ENCODE data around the gene CEACAM4. TPM values are rescaled to one million over a fixed set of nuclear protein-coding genes. Genes with fewer than 3 reads are reported as not detected.

The CEACAM4 gene
- total RNA-seq, 1 donor from 2014 or later = not detected

DNA sequence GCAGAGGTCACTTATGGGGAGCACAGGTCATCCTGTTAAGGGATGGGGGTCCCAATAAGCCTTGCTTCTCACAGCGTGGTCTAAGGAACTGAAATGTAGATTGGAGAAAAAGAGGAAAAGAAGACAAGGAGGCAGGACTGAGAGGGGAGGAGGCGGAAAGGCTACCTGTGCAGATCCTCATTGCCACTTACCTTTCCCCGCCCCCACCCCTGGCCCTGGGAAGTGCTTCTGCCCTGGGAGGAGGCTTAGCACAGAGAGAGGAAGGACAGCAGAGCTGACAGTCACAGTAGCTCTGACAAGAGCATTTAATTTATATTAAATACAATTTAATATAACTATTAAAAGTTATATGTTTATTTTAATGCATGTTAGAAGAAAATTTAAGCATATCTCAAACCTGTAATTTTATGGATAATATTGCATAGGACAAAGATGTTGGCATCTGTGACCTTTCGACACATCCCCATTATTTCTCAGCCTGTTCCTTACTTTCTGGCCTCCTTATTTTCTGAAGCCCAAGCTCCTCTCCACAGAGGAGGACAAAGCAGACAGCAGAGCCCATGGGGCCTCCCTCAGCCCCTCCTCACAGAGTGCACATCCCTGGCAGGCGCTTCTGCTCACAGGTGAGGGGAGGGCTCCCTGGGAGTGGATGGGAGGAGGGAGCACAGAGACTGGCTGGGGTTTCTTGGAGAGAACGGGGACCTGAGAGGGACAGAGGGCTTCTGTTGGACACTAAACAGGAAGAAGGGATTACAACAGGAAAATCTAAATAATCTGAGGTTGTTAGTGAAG lies 27.5 kb downstream of the CEACAM4 start:
- TF ChIP-seq, protein P1, sequence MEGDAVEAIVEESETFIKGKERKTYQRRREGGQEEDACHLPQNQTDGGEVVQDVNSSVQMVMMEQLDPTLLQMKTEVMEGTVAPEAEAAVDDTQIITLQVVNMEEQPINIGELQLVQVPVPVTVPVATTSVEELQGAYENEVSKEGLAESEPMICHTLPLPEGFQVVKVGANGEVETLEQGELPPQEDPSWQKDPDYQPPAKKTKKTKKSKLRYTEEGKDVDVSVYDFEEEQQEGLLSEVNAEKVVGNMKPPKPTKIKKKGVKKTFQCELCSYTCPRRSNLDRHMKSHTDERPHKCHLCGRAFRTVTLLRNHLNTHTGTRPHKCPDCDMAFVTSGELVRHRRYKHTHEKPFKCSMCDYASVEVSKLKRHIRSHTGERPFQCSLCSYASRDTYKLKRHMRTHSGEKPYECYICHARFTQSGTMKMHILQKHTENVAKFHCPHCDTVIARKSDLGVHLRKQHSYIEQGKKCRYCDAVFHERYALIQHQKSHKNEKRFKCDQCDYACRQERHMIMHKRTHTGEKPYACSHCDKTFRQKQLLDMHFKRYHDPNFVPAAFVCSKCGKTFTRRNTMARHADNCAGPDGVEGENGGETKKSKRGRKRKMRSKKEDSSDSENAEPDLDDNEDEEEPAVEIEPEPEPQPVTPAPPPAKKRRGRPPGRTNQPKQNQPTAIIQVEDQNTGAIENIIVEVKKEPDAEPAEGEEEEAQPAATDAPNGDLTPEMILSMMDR (IDR thresholded peaks at IDR 0.05) = no peak
- Mint-ChIP-seq H3K9me3 (ENCODE audit: low read depth) (no peaks in the 10 kb centered on the region), H3K4me1 (ENCODE audit: low read depth) (peaks cover 2% of the 10 kb centered on the region), H3K27ac (ENCODE audit: unreplicated experiment) (no peak overlapping the region), H3K36me3 (ENCODE audit: low read depth) (no peaks in the 10 kb centered on the region), H3K27me3 (ENCODE audit: low read depth) (peaks cover 48% of the 10 kb centered on the region), H3K4me3 (ENCODE audit: unreplicated experiment) (no peak overlapping the region)
- DNase-seq (ENCODE audit: low spot score) = no peak

DNA sequence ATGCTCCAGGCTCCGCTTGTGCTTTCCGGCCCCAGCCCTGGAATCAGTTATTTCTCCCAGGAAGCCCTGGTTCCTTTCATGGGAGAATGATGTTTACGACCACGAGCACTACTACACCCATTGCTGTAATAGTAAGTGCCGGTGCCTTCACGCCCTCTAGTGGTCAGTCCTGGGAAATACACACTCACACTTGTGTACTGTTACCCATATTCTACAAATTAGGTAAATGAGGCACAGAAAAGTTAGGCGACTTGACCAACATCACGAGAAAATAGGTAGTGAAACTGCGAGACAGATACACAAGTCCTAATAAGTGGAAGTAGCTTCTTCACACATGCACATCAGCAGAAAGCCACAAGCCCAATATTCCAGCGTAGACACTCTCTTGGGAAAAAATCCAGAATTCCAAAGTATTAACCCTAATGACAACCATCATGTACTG lies 29.3 kb downstream of the CEACAM4 start:
- H3K4me3 Mint-ChIP-seq (ENCODE audit: unreplicated experiment) = no peak overlapping the region
- no peak for DNase-seq (ENCODE audit: low spot score)

DNA sequence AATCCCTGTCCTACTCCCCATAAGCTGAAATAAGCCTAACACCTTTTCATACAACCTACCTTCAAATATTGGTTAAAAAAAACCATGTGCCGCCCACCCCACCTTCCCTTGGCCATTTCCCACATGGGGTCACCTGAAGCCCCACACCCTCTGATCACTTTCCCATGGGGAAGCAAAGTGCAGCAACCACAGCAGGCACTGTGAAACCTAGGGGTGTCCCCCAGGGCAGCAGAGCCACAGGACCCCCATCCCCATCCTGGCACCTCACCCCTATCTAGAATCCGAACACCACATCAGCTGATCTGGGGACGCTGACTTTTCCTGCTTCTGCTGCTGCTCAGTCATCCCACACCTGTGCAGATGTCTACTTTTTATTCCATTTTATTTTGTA lies 31.0 kb downstream of the CEACAM4 start:
- Mint-ChIP-seq H3K4me3 (ENCODE audit: unreplicated experiment) (no peak overlapping the region), H3K4me1 (ENCODE audit: low read depth) (peaks cover 2% of the 10 kb centered on the region), H3K9me3 (ENCODE audit: low read depth) (peaks cover 5% of the 10 kb centered on the region), H3K27me3 (ENCODE audit: low read depth) (peaks cover 30% of the 10 kb centered on the region), H3K27ac (ENCODE audit: unreplicated experiment) (no peak overlapping the region), H3K36me3 (ENCODE audit: low read depth) (no peaks in the 10 kb centered on the region)
- no peak for DNase-seq (ENCODE audit: low spot score)
- TF ChIP-seq, protein P1 (IDR thresholded peaks at IDR 0.05) = no peak

More for the DNA sequence above, 29.3 kb downstream of the CEACAM4 start:
- H3K27ac Mint-ChIP-seq (ENCODE audit: unreplicated experiment) = no peak overlapping the region
- peaks cover 2% of the 10 kb centered on the region for H3K4me1 Mint-ChIP-seq (ENCODE audit: low read depth)
- no peaks in the 10 kb centered on the region for H3K36me3 Mint-ChIP-seq (ENCODE audit: low read depth)
- TF ChIP-seq, protein P1 (IDR thresholded peaks at IDR 0.05) = peak; percentile 91
- peaks cover 37% of the 10 kb centered on the region for H3K27me3 Mint-ChIP-seq (ENCODE audit: low read depth)
- peaks cover 5% of the 10 kb centered on the region for H3K9me3 Mint-ChIP-seq (ENCODE audit: low read depth)

DNA sequence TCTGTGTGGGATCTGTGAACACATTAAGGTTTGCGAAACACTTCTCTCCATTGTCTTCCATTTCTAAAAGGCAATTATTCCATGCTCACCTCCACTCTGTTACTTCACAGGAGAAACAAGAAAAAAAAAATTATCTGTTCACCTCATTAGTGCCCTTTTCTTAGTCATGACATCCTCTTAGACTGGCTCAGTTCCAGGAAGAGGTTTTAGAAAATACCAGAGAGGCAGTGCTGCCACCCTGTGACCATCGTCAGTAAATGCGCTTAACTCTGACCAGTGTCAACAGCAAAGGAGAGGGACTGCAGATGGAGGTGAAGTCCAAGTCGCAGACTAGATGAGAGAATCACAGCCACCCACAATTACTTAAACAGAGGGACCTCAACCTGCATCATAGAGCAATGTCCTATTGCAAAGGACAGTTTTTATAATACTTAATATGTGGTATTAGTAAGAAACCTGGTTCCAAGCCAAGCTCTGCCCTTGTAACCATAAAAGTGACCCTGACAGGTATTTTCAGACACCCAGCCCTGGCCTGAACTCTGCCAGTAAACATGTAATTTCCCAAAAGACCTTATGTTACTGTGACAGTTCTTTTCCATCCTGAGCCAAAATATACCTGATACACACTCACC lies 31.5 kb downstream of the CEACAM4 start:
- Mint-ChIP-seq H3K27ac (ENCODE audit: unreplicated experiment) (no peak overlapping the region), H3K36me3 (ENCODE audit: low read depth) (no peaks in the 10 kb centered on the region), H3K4me1 (ENCODE audit: low read depth) (peaks cover 2% of the 10 kb centered on the region), H3K27me3 (ENCODE audit: low read depth) (peaks cover 30% of the 10 kb centered on the region), H3K4me3 (ENCODE audit: unreplicated experiment) (no peak overlapping the region), H3K9me3 (ENCODE audit: low read depth) (peaks cover 5% of the 10 kb centered on the region)
- TF ChIP-seq, protein P1 (IDR thresholded peaks at IDR 0.05) = peak; percentile 78
- no peak for DNase-seq (ENCODE audit: low spot score)

DNA sequence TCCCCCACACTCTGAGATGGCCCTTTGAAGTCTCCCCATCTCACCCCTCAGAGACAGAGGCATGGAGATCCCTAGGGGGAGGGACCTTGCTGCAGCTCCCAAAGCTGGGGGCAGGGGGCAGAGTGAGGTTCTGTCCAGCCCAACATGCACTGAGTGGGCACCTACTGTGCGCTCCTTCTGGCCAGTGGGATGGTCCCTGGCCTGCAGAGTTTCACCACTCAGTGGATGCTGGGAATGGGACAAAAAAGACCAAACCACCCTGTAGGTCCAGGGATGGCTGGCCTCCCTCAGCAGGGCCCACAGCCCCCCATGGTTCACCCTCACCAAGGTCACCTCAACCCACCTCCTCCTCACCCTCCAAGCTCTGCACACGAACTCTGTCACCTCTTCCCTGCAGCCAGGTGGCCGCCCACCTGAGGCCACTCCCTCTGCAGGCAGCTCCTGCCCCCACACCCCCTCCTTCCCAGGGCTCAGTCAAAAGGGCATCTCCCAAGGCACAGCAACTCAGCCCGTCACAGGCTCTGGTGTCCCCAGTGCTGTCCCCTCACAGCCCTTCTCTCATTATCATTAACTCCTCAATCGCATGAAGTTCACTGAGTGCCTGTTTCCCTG lies 34.8 kb downstream of the CEACAM4 start:
- no peak for DNase-seq (ENCODE audit: low spot score)

More for the DNA sequence above, 34.8 kb downstream of the CEACAM4 start:
- no peak overlapping the region for H3K27ac Mint-ChIP-seq (ENCODE audit: unreplicated experiment)
- no peak overlapping the region for H3K4me3 Mint-ChIP-seq (ENCODE audit: unreplicated experiment)
- no peaks in the 10 kb centered on the region for H3K36me3 Mint-ChIP-seq (ENCODE audit: low read depth)
- H3K27me3 Mint-ChIP-seq (ENCODE audit: low read depth) = peaks cover 16% of the 10 kb centered on the region
- TF ChIP-seq, protein P1 (IDR thresholded peaks at IDR 0.05) = no peak
- no peaks in the 10 kb centered on the region for H3K4me1 Mint-ChIP-seq (ENCODE audit: low read depth)
- peaks cover 5% of the 10 kb centered on the region for H3K9me3 Mint-ChIP-seq (ENCODE audit: low read depth)

Measured in chondrocyte (in vitro differentiated cells).